K562 (cell line): ENCODE data around the gene EMID1. TPM values are rescaled to one million over a fixed set of nuclear protein-coding genes. Genes with fewer than 3 reads are reported as not detected.

Experiments used
- EP400 ChIP-seq: fragments of 450-650 bp; IDR thresholded peaks from 2 replicates; pipeline ENCODE4 v1.6.1; 2017; ENCODE audit warnings: antibody characterized with exemption, mild to moderate bottlenecking, moderate library complexity
- EZH2 ChIP-seq: IDR thresholded peaks from 2 replicates; pipeline ENCODE4 v1.6.1; 2012; ENCODE audit warnings: low read depth, mild to moderate bottlenecking, inconsistent platforms, low read length, borderline replicate concordance
- MXI1 ChIP-seq: IDR thresholded peaks from 2 replicates; pipeline ENCODE4 v1.6.1; 2011; ENCODE audit warnings: low read depth, mild to moderate bottlenecking, improper control_type of control experiment, low read length
- POLR2A ChIP-seq: fragments of 450-650 bp; conservative IDR thresholded peaks from 2 replicates; pipeline ENCODE4 v1.6.1; 2016
- POLR2AphosphoS2 ChIP-seq: IDR thresholded peaks from 2 replicates; pipeline ENCODE4 v1.6.1; 2012; ENCODE audit warnings: low read length, improper control_type of control experiment
- RBFOX2 ChIP-seq: fragments of 200-400 bp; formaldehyde crosslinking; IDR thresholded peaks from 2 replicates; pipeline ENCODE4 v1.6.1; 2017; ENCODE audit warnings: low read depth, mild to moderate bottlenecking, low read length, moderate library complexity
- SMC3 ChIP-seq: conservative IDR thresholded peaks from 2 replicates; pipeline ENCODE4 v1.6.1; 2011; ENCODE audit warnings: low read depth, low read length, improper control_type of control experiment; ENCODE audit not compliant: insufficient read depth
- SREBF2 ChIP-seq: sonication (generic); formaldehyde crosslinking; IDR thresholded peaks from 2 replicates; pipeline ENCODE4 v1.4.0; 2020; ENCODE audit warnings: mild to moderate bottlenecking, missing genetic modification reagents
- ZNF124 ChIP-seq: sonication (generic); formaldehyde crosslinking; IDR thresholded peaks from 2 replicates; pipeline ENCODE4 v1.8.1; 2022; ENCODE audit warnings: missing genetic modification reagents
- ZNF217 ChIP-seq: sonication (generic); formaldehyde crosslinking; IDR thresholded peaks from 2 replicates; pipeline ENCODE4 v1.8.0; 2022; ENCODE audit warnings: mild to moderate bottlenecking, missing genetic modification reagents
- ZNF24 ChIP-seq: fragments of 450-650 bp; IDR thresholded peaks from 2 replicates; pipeline ENCODE4 v1.6.1; 2016
- ZNF584 ChIP-seq: fragments of 200-800 bp; sonication (Bioruptor generic); IDR thresholded peaks from 2 replicates; pipeline ENCODE4 v1.6.1; 2016; ENCODE audit warnings: low read depth, mild to moderate bottlenecking, missing genetic modification characterization, missing compliant biosample characterization
- polyA plus RNA-seq, 8 experiments: library from polyadenylated mRNA; depleted of rRNA in 4 of 8; stranded (reverse) in 5 of 8; unstranded in 3 of 8; fragments of >200 nt; fragmentation: Nextera tagmentation in 2 of 8; fragmentation: Illumina TruSeq in 1 of 8; extraction: Ambion mirVana in 2 of 8; extraction: Trizol in 1 of 8; gene quantifications; 2 replicates each; pipeline versions ENCODE4 v1.2.1 to v1.2.3, GENCODE V29; 2011 to 2014; ENCODE audit warnings: inconsistent platforms in 1 of 8, missing spikeins in 1 of 8
- total RNA-seq, 7 experiments: library from RNA; depleted of rRNA in 6 of 7; stranded (reverse); fragments of >200 nt in 6 of 7; fragmentation: Illumina TruSeq in 2 of 7; extraction: Trizol in 2 of 7; gene quantifications; 2 replicates each; pipeline versions ENCODE4 v1.2.1 to v1.2.3, GENCODE V29; 2011 to 2021; ENCODE audit warnings: low replicate concordance in 1 of 7
- TF ChIP-seq, protein P1 (sequence below): fragments of 150-350 bp; IDR thresholded peaks from 2 replicates; pipeline ENCODE4 v1.6.1; 2014; ENCODE audit warnings: low read depth, mild to moderate bottlenecking, low read length, borderline replicate concordance
- TF ChIP-seq, protein P2 (sequence below): fragments of 200-800 bp; sonication (Bioruptor generic); IDR thresholded peaks from 2 replicates; pipeline ENCODE4 v1.6.1; 2017; ENCODE audit warnings: missing genetic modification characterization, missing compliant biosample characterization
- TF ChIP-seq, protein P3 (sequence below): fragments of 450-650 bp; formaldehyde crosslinking; IDR thresholded peaks from 2 replicates; pipeline ENCODE4 v1.4.0; 2020; ENCODE audit warnings: mild to moderate bottlenecking

Gene EMID1
- total and polyA plus RNA-seq, 9 of the 15 experiments (the other 6 are each of a cell fraction or from before 2014, with no cell fraction given): 0.15 to 7.2 (median 2.7) TPM

DNA sequence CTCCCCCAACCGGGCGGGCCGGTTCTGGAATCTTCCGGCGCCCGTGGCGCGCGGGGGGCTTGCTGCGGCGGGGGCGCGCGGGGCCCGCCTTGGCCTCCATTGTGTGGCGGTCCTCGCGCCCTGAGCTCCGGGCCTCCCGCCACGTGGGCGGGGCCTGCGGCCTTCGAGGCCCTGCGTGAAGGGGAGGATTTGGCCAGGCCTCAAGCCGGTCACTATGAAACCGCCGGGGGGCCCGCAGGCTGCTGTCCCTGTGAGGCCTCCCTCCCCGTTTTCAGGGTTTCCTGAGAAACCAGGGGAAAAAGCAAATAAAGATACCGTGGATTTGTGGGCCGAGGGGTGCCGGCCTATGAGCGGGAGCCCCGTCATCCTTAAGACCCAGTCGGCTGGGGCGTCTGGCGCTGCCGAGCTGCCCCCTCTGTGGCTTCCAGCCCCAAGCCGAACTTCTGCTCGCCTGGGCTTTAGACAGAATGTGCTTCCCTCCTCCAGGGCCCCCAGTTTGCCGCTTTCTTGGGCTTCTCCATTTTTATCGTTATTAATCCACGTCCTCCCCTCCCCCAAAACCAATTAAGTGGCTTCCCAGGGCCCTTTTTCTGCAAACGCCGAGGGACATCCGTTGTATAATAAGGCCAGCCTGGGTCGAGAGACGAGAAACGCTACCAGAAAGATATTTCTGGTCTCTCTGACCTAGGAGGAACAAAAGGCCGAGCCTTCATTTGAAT lies 63.0 kb downstream of the EMID1 start (continued):
- TF ChIP-seq, protein P1, sequence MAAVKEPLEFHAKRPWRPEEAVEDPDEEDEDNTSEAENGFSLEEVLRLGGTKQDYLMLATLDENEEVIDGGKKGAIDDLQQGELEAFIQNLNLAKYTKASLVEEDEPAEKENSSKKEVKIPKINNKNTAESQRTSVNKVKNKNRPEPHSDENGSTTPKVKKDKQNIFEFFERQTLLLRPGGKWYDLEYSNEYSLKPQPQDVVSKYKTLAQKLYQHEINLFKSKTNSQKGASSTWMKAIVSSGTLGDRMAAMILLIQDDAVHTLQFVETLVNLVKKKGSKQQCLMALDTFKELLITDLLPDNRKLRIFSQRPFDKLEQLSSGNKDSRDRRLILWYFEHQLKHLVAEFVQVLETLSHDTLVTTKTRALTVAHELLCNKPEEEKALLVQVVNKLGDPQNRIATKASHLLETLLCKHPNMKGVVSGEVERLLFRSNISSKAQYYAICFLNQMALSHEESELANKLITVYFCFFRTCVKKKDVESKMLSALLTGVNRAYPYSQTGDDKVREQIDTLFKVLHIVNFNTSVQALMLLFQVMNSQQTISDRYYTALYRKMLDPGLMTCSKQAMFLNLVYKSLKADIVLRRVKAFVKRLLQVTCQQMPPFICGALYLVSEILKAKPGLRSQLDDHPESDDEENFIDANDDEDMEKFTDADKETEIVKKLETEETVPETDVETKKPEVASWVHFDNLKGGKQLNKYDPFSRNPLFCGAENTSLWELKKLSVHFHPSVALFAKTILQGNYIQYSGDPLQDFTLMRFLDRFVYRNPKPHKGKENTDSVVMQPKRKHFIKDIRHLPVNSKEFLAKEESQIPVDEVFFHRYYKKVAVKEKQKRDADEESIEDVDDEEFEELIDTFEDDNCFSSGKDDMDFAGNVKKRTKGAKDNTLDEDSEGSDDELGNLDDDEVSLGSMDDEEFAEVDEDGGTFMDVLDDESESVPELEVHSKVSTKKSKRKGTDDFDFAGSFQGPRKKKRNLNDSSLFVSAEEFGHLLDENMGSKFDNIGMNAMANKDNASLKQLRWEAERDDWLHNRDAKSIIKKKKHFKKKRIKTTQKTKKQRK: no peak
- TF ChIP-seq POLR2A (no peak; the same call in 1 of the 2 replicates), ZNF124 (CRISPR knock-in tag) (no peak), ZNF584 (CRISPR knock-in tag) (no peak), EP400 (no peak), EZH2 (no peak), POLR2AphosphoS2 (no peak), SMC3 (no peak), MXI1 (no peak), SREBF2 (CRISPR knock-in tag) (no peak), RBFOX2 (peak; percentile 85), ZNF24 (no peak), ZNF217 (CRISPR knock-in tag) (no peak)
- TF ChIP-seq, protein P2, sequence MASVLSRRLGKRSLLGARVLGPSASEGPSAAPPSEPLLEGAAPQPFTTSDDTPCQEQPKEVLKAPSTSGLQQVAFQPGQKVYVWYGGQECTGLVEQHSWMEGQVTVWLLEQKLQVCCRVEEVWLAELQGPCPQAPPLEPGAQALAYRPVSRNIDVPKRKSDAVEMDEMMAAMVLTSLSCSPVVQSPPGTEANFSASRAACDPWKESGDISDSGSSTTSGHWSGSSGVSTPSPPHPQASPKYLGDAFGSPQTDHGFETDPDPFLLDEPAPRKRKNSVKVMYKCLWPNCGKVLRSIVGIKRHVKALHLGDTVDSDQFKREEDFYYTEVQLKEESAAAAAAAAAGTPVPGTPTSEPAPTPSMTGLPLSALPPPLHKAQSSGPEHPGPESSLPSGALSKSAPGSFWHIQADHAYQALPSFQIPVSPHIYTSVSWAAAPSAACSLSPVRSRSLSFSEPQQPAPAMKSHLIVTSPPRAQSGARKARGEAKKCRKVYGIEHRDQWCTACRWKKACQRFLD (CRISPR knock-in tag): 0 out of 2 replicates have a peak, but pooled peaks have one; percentile 11
- TF ChIP-seq, protein P3, sequence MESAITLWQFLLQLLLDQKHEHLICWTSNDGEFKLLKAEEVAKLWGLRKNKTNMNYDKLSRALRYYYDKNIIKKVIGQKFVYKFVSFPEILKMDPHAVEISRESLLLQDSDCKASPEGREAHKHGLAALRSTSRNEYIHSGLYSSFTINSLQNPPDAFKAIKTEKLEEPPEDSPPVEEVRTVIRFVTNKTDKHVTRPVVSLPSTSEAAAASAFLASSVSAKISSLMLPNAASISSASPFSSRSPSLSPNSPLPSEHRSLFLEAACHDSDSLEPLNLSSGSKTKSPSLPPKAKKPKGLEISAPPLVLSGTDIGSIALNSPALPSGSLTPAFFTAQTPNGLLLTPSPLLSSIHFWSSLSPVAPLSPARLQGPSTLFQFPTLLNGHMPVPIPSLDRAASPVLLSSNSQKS (CRISPR knock-in tag): no peak
